Endothelial cell of umbilical vein (primary cell): ENCODE data around the gene TARBP1. TPM values are rescaled to one million over a fixed set of nuclear protein-coding genes. Genes with fewer than 3 reads are reported as not detected.

Source experiments
- BruUV-seq: library from RNA; stranded (reverse); fragments of 400-500 nt; replicated peaks from 2 replicates; lab custom pipeline; 2021; lab: Mats Ljungman, UMichigan
- CTCF ChIA-PET: fragments of 300-600, 350-600 bp; sonication (Branson Sonifier 250); formaldehyde crosslinking; loops from one replicate; lab custom pipeline; 2021; ENCODE audit warnings: antibody characterized with exemption, inconsistent platforms; lab: Charles Lee
- POLR2A ChIA-PET: fragments of 300-600, 350-600 bp; sonication (Branson Sonifier 250); formaldehyde crosslinking; loops from one replicate; lab custom pipeline; 2021; ENCODE audit warnings: antibody characterized with exemption, inconsistent platforms; lab: Charles Lee
- DNase-seq: peaks from one replicate; pipeline ENCODE4 v3.0.0-alpha.2; 2011; ENCODE audit warnings: low read depth, low spot score
- FAIRE-seq: peaks from 2 replicates; lab custom pipeline; 2011; peaks lifted over from hg19 to GRCh38; lab: Jason Lieb, UNC
- H2AFZ ChIP-seq: 2 replicates; pipeline ENCODE4 v1.6.0; 2012; ENCODE audit warnings: low read depth, low read length, control low read depth, inconsistent platforms
- H3K27ac ChIP-seq: 2 replicates; pipeline ENCODE4 v1.5.1; 2011; ENCODE audit warnings: low read depth, mild to moderate bottlenecking, control low read depth, low read length, moderate library complexity; ENCODE audit not compliant: insufficient read depth
- H3K27me3 ChIP-seq, 2 experiments: 2 replicates each; pipeline versions ENCODE4 v1.6.0 to v1.6.1; 2011; ENCODE audit warnings: low read length in 2 of 2, mixed read lengths in 1 of 2; ENCODE audit not compliant: control insufficient read depth in 2 of 2, insufficient read depth in 2 of 2
- H3K36me3 ChIP-seq, 2 experiments: 2 replicates in 1 of 2; 3 replicates in 1 of 2; pipeline ENCODE4 v1.5.1; 2011; ENCODE audit warnings: low read length in 2 of 2, mild to moderate bottlenecking in 1 of 2, moderate library complexity in 1 of 2; ENCODE audit not compliant: control insufficient read depth in 2 of 2, insufficient read depth in 2 of 2; ENCODE audit errors: extremely low read depth in 1 of 2
- H3K4me1 ChIP-seq: 3 replicates; pipeline ENCODE4 v1.5.1; 2011; ENCODE audit warnings: mild to moderate bottlenecking, low read length; ENCODE audit not compliant: control insufficient read depth, insufficient read depth; ENCODE audit errors: extremely low read depth
- H3K4me2 ChIP-seq: 2 replicates; pipeline ENCODE4 v1.6.1; 2011; ENCODE audit warnings: low read length, control low read depth, mixed read lengths; ENCODE audit not compliant: insufficient read depth
- H3K4me3 ChIP-seq, 3 experiments: fragments of 200-600 bp in 1 of 3; sonication (generic), shearing (Covaris generic) in 1 of 3; replicated peaks in 1 of 3; 2 replicates each; pipeline ENCODE4 v1.5.1; 2011 to 2016; ENCODE audit warnings: control low read depth in 3 of 3, low read length in 3 of 3, mild to moderate bottlenecking in 2 of 3, inconsistent platforms in 1 of 3, low read depth in 1 of 3, moderate library complexity in 1 of 3; ENCODE audit not compliant: insufficient read depth in 1 of 3
- H3K79me2 ChIP-seq: 2 replicates; pipeline ENCODE4 v1.6.0; 2012; ENCODE audit warnings: low read length, inconsistent platforms; ENCODE audit not compliant: control insufficient read depth, insufficient read depth
- H3K9ac ChIP-seq: replicated peaks from 2 replicates; pipeline ENCODE3; 2011; ENCODE audit warnings: low read length, control low read depth; ENCODE audit not compliant: insufficient read depth; ENCODE audit errors: extremely low read depth
- H3K9me1 ChIP-seq: replicated peaks from 3 replicates; pipeline ENCODE4 v1.6.0; 2011; ENCODE audit warnings: mild to moderate bottlenecking, low read length; ENCODE audit not compliant: control insufficient read depth, insufficient read depth; ENCODE audit errors: extremely low read depth
- H3K9me3 ChIP-seq: replicated peaks from 2 replicates; pipeline ENCODE4 v1.5.1; 2012; ENCODE audit warnings: low read length, inconsistent platforms; ENCODE audit not compliant: control insufficient read depth, insufficient read depth
- H4K20me1 ChIP-seq: replicated peaks from 2 replicates; pipeline ENCODE3; 2011; ENCODE audit warnings: mild to moderate bottlenecking, low read length; ENCODE audit not compliant: control insufficient read depth, insufficient read depth; ENCODE audit errors: extremely low read depth
- CTCF ChIP-seq, 2 donors: IDR thresholded peaks; 1 replicate in 1 of 2; 2 replicates in 1 of 2; pipeline ENCODE4 v1.5.1; 2011; ENCODE audit warnings: low read length in 2 of 2, mild to moderate bottlenecking in 2 of 2, moderate library complexity in 2 of 2, control low read depth in 1 of 2, inconsistent platforms in 1 of 2, low read depth in 1 of 2; ENCODE audit not compliant: insufficient read depth in 1 of 2; ENCODE audit errors: extremely low read depth in 1 of 2
- EZH2 ChIP-seq: IDR thresholded peaks from 2 replicates; pipeline ENCODE4 v1.6.1; 2012; ENCODE audit warnings: borderline replicate concordance, low read depth, mild to moderate bottlenecking, moderate library complexity, low read length, inconsistent platforms; ENCODE audit not compliant: severe bottlenecking
- FOS ChIP-seq: IDR thresholded peaks from 2 replicates; pipeline ENCODE4 v1.6.1; 2011; ENCODE audit warnings: mild to moderate bottlenecking, low read length, moderate library complexity, borderline replicate concordance; ENCODE audit not compliant: insufficient read depth
- GATA2 ChIP-seq: IDR thresholded peaks from 2 replicates; pipeline ENCODE4 v1.7.0; 2011; ENCODE audit warnings: low read depth, mild to moderate bottlenecking, moderate library complexity, mixed read lengths, low read length; ENCODE audit not compliant: insufficient read length, insufficient read depth
- JUN ChIP-seq: IDR thresholded peaks from 2 replicates; pipeline ENCODE4 v1.6.1; 2011; ENCODE audit warnings: borderline replicate concordance, low read depth; ENCODE audit not compliant: insufficient read length, insufficient read depth
- MAX ChIP-seq: IDR thresholded peaks from 2 replicates; pipeline ENCODE4 v1.6.1; 2011; ENCODE audit not compliant: insufficient read depth, insufficient read length
- MYC ChIP-seq: IDR thresholded peaks from one replicate; pipeline ENCODE4 v1.6.1; 2011; ENCODE audit warnings: mild to moderate bottlenecking, low read depth, low read length
- POLR2A ChIP-seq: IDR thresholded peaks from 2 replicates; pipeline ENCODE4 v1.6.1; 2012; ENCODE audit warnings: low read depth, mild to moderate bottlenecking, control low read depth, low read length
- POLR2AphosphoS5 ChIP-seq: IDR thresholded peaks from 2 replicates; pipeline ENCODE4 v1.6.1; 2012; ENCODE audit warnings: low read depth, mild to moderate bottlenecking, control low read depth, low read length, moderate library complexity; ENCODE audit not compliant: insufficient read depth
- dilution Hi-C: fragments of 300-500 bp; cut with MboI; formaldehyde crosslinking; loops from one replicate; pipeline ENCODE4 v1.15.0; 2019; ENCODE audit warnings: low sequenced_read_pairs; ENCODE audit not compliant: extremely low pct_ligation_motif_present
- intact Hi-C: fragments of 100-400 bp; cut with micrococcal nuclease; formaldehyde crosslinking; loops from one replicate; pipeline ENCODE4 v1.10.0; 2022
- polyA plus RNA-seq, 4 experiments: library from polyadenylated mRNA; depleted of rRNA in 3 of 4; stranded (reverse) in 3 of 4; unstranded in 1 of 4; fragments of >200 nt; gene quantifications; 2 replicates each; pipeline versions ENCODE4 v1.2.1 to v1.2.3, GENCODE V29; 2011 to 2012; ENCODE audit warnings: missing spikeins in 1 of 4
- total RNA-seq: library from RNA; stranded (reverse); gene quantifications from 2 replicates; pipeline ENCODE4 v1.2.3, GENCODE V29; 2021

The TARBP1 gene
- total and polyA plus RNA-seq, 2 donors (not counting 3 experiments of a cell fraction or from before 2014, with no cell fraction given), result 17.3 to 23.4 TPM

- ChIA-PET CTCF (no interaction called here), POLR2A (no interaction called here)
- FAIRE-seq, result no peak
- no peak overlapping the region for H3K27ac ChIP-seq
- no peaks in the 10 kb centered on the region for H3K9me3 ChIP-seq
- H3K27me3 ChIP-seq, result no peaks in the 10 kb centered on the region
- dilution Hi-C loops (no loop called here), intact Hi-C loops (no loop called here)
- no peaks in the 10 kb centered on the region for H3K4me1 ChIP-seq
- no peaks in the 10 kb centered on the region for H3K79me2 ChIP-seq
- H3K4me2 ChIP-seq, result no peak overlapping the region
- no peaks in the 10 kb centered on the region for H4K20me1 ChIP-seq
- no peak overlapping the region for H2AFZ ChIP-seq
- BruUV-seq, result no TSS peak
- no peaks in the 10 kb centered on the region for H3K36me3 ChIP-seq
- H3K9me1 ChIP-seq, result no peaks in the 10 kb centered on the region
- TF ChIP-seq JUN (no peak), MYC (no peak), MAX (no peak), GATA2 (no peak), EZH2 (no peak), POLR2AphosphoS5 (no peak), CTCF (IDR thresholded peaks at IDR 0.05; ENCODE audit: extremely low read depth in 1 of 2, insufficient read depth in 1 of 2, low read depth in 1 of 2, low read length in 2 of 2) (no peak), POLR2A (no peak), FOS (no peak)
- H3K9ac ChIP-seq, result no peak overlapping the region
- no peak overlapping the region for H3K4me3 ChIP-seq
- no peak for DNase-seq
Measured at GRCh38 chr1:234494049-234494448, 15.1 kb upstream of the TARBP1 start.
